Activated naive CD8-positive, alpha-beta T cell treated with anti-CD3 and anti-CD28 coated beads, Interleukin-2, amount 50 U/mL, for 24 hours (primary cell): Measurements from ENCODE around the gene UBE2I.

Experiments used
- ATAC-seq: fragments of 150-1000 bp; cut with Tn5 transposase; one replicate; pipeline ENCODE4 v1.10.0; 2021
- DNase-seq: peaks from one replicate; pipeline ENCODE4 v3.0.0; 2021
- H3K27ac Mint-ChIP-seq: one replicate; pipeline ENCODE4 v1.8.0; 2021; ENCODE audit warnings: mild to moderate bottlenecking, mixed read lengths
- H3K27me3 Mint-ChIP-seq: one replicate; pipeline ENCODE4 v1.8.0; 2021; ENCODE audit warnings: mixed read lengths
- H3K36me3 Mint-ChIP-seq: one replicate; pipeline ENCODE4 v1.8.0; 2021; ENCODE audit warnings: low read depth, mixed read lengths
- H3K4me1 Mint-ChIP-seq: one replicate; pipeline ENCODE4 v1.8.0; 2021; ENCODE audit warnings: mixed read lengths
- H3K4me3 Mint-ChIP-seq: one replicate; pipeline ENCODE4 v1.8.0; 2021; ENCODE audit warnings: mild to moderate bottlenecking, moderate library complexity, mixed read lengths
- H3K9me3 Mint-ChIP-seq: one replicate; pipeline ENCODE4 v1.8.0; 2021; ENCODE audit warnings: mixed read lengths

Gene UBE2I

DNA sequence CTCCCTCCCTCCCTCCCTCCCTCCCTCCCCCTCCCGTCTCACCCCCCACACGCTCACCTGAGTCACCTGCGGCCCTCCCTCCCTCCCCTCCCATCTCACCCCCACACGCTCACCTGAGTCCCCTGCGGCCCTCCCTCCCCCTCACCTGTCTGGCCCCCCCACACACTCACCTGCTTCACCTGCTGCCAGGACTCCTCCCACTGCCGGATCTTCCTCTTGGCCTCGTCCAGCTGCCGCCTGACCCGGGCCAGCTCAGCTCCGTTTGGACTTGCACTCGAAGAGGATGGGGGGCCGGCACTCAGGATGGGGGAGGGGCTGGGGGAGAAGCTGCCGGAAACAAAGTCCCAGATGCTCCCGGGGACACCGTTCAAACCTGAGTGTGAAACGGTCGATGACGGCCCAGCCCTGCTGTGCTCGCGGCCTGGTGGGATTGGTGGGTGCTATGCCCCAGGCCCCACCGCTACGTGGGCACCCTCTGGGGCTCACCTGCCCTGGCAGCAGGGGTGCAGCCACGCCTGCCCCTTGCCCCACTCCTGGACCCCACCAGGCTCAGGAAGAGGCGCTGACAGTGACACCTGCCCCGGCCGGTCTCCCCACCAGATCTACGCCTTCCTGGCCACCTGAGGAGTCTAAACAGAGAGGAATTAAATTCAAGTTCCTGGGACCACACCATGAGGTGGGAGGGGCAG is 58.2 kb downstream of the UBE2I start:
- Mint-ChIP-seq H3K36me3 (peaks cover 8% of the 10 kb centered on the region), H3K4me3 (no peak overlapping the region), H3K9me3 (no peaks in the 10 kb centered on the region), H3K4me1 (peaks cover 2% of the 10 kb centered on the region), H3K27me3 (no peaks in the 10 kb centered on the region), H3K27ac (no peak overlapping the region)
- DNase-seq (no peak), ATAC-seq (no peak)

GRCh38 chr16:1371054-1371978 is 61.9 kb downstream of the UBE2I start:
- ATAC-seq, result no peak
- no peaks in the 10 kb centered on the region for H3K27me3 Mint-ChIP-seq
- H3K36me3 Mint-ChIP-seq, result no peaks in the 10 kb centered on the region
- H3K4me3 Mint-ChIP-seq, result no peak overlapping the region
- H3K27ac Mint-ChIP-seq, result no peak overlapping the region
- no peaks in the 10 kb centered on the region for H3K4me1 Mint-ChIP-seq
- no peaks in the 10 kb centered on the region for H3K9me3 Mint-ChIP-seq
- no peak for DNase-seq

DNA sequence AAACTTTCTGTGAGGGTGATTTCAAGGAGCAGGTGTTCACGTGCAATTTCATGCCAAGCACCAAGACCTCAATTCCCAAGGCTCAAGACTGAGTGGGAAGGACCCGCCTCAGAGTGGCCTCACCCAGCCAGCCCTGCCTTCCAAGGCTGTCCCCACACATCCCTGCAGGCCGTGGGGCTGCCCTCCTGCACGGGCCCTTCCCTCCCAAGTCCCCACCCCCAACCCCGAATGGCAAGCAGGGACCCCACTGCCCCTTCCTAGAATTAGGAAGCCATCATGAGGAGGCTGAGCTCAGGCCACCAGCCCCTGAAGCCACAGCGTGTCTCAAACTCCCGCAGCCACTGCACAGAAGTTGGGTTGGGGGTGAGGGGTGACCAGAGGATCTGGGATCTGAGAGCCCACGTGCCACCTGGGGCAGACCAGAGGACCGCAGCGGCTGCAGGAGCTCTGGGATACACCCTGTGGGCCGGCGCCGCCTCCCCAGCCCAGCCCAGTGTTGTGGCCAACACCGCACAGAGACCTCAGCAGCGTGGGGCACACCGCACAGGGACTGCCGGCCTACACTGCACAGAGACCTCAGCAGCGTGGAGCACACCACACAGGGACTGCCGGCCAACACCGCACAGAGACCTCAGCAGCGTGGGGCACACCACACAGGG is 63.0 kb downstream of the UBE2I start:
- no peak overlapping the region for H3K27ac Mint-ChIP-seq
- H3K4me1 Mint-ChIP-seq, result no peaks in the 10 kb centered on the region
- DNase-seq, result no peak
- no peak for ATAC-seq
- H3K27me3 Mint-ChIP-seq, result no peaks in the 10 kb centered on the region
- H3K9me3 Mint-ChIP-seq, result no peaks in the 10 kb centered on the region
- no peaks in the 10 kb centered on the region for H3K36me3 Mint-ChIP-seq
- no peak overlapping the region for H3K4me3 Mint-ChIP-seq

- DNase-seq (no peak), ATAC-seq (no peak)
- no peak overlapping the region for H3K27ac Mint-ChIP-seq
Observed at GRCh38 chr16:1374418-1375297, 65.2 kb downstream of the UBE2I start.

GRCh38 chr16:1375298-1375640 is 65.8 kb downstream of the UBE2I start:
- H3K36me3 Mint-ChIP-seq, result peaks cover 3% of the 10 kb centered on the region
- H3K9me3 Mint-ChIP-seq, result no peaks in the 10 kb centered on the region
- H3K4me3 Mint-ChIP-seq, result no peak overlapping the region
- ATAC-seq (no peak), DNase-seq (no peak)
- no peaks in the 10 kb centered on the region for H3K27me3 Mint-ChIP-seq
- H3K4me1 Mint-ChIP-seq, result peaks cover 13% of the 10 kb centered on the region
- H3K27ac Mint-ChIP-seq, result no peak overlapping the region

More at GRCh38 chr16:1374418-1375297, 65.2 kb downstream of the UBE2I start:
- Mint-ChIP-seq H3K4me3 (no peak overlapping the region), H3K9me3 (no peaks in the 10 kb centered on the region), H3K36me3 (peaks cover 3% of the 10 kb centered on the region), H3K4me1 (peaks cover 9% of the 10 kb centered on the region), H3K27me3 (no peaks in the 10 kb centered on the region)

DNA sequence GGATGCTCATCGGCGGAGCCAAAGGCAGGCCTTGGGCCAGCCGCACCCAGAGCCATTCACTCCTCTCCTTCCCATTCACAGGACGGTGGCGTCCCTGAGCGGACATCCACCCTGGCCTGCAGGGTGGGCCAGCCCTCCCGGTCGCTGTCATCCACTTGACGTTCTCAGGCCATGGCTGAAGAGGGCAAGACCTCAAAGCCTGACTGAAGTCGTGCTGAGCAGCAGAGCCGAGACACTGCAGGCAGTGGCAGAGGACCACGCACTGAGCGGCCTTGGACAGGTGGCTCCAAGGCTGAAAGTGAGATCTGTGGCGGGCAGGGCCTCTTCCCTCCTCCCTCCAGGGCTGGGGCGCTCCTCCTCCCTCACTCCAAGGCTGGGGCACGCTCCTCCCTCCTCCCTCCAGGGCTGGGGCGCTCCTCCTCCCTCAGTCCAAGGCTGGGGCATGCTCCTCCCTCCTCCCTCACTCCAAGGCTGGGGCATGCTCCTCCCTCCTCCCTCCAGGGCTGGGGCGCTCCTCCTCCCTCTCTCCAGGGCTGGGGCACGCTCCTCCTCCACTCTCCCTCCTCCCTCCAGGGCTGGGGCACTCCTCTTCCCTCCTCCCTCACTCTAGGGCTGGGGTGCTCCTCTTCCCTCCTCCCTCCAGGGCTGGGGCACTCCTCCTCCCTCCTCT is 66.4 kb downstream of the UBE2I start:
- peaks cover 3% of the 10 kb centered on the region for H3K36me3 Mint-ChIP-seq
- H3K27me3 Mint-ChIP-seq, result no peaks in the 10 kb centered on the region
- no peak overlapping the region for H3K4me3 Mint-ChIP-seq
- DNase-seq, result no peak
- H3K9me3 Mint-ChIP-seq, result no peaks in the 10 kb centered on the region
- H3K4me1 Mint-ChIP-seq, result peaks cover 13% of the 10 kb centered on the region
- ATAC-seq, result no peak
- H3K27ac Mint-ChIP-seq, result no peak overlapping the region
